Astrocyte of the spinal cord (primary cell): ENCODE data around the gene OBP2A.

Experiments
- DNase-seq: peaks from one replicate; pipeline ENCODE4 v3.0.0; 2011; ENCODE audit warnings: low read depth, low spot score
- H3K4me3 ChIP-seq: 2 replicates; pipeline ENCODE4 v1.5.1; 2011; ENCODE audit warnings: low read depth, mild to moderate bottlenecking, low read length, moderate library complexity
- CTCF ChIP-seq: IDR thresholded peaks from 2 replicates; pipeline ENCODE4 v1.5.1; 2012; ENCODE audit warnings: low read depth, mild to moderate bottlenecking, low read length, inconsistent platforms
- in situ Hi-C: cut with HindIII; loops from 2 replicates; pipeline ENCODE4 v1.10.0; 2017; ENCODE audit warnings: low sequenced_read_pairs

The OBP2A gene

GRCh38 chr9:135519179-135519971 is 26.6 kb upstream of the OBP2A start:
- no peak for DNase-seq
- TF ChIP-seq CTCF: no peak
- H3K4me3 ChIP-seq: no peak overlapping the region
- in situ Hi-C loops: no loop called here

- no peak for DNase-seq
- no peak within 1 kb of the TSS for H3K4me3 ChIP-seq
- TF ChIP-seq CTCF: no peak
- in situ Hi-C loops: no loop called here
These were observed 24.9 kb upstream of the OBP2A start, which contains the start of gene LCN1 for GRCh38 chr9:135520916-135521607. Gene LCN1, plus strand, starts transcription at chr9:135521440. Its CDS starts 58 bp downstream, at chr9:135521498.

GRCh38 chr9:135521608-135522095 is 24.3 kb upstream of the OBP2A start:
- TF ChIP-seq CTCF: no peak
- in situ Hi-C loops: no loop called here
- DNase-seq: no peak
- H3K4me3 ChIP-seq: no peak overlapping the region

DNA sequence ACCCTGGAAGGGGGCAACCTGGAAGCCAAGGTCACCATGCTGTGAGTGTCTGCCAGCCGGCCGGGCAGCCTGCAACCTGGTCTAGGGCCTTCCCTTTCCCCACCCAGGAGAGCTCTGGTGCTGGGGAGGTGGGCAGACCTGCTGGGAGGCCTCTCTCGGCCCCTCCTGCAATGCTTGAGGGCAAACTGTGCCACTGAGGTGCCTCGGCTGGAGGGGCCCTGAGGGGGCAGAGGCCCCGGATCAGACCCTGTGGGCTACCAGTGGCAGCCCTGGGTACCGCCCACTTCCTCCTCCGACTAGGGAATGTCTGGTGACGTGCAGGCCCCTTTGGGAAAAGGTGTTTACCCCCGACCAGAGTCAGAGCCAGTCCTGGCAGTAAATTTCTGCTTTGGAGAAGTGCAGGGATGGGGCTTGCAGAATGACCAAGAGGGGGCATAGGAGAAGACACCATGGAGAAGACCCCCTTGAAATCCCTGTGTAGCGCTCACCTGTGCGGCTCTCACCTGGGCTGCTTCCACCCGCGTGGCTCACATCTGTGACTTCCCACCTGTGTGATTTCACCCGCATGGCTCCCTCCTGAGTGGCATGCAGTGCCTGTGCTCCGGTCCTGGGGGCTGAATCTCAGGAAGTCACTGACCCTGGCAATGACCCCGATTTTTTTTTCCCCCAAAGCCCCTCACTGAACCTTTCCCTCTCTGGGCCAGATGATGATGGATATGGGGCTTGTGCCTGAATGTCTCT is 23.6 kb upstream of the OBP2A start:
- in situ Hi-C loops: no loop called here
- H3K4me3 ChIP-seq: no peak overlapping the region
- no peak for DNase-seq
- no peak for TF ChIP-seq CTCF

DNA sequence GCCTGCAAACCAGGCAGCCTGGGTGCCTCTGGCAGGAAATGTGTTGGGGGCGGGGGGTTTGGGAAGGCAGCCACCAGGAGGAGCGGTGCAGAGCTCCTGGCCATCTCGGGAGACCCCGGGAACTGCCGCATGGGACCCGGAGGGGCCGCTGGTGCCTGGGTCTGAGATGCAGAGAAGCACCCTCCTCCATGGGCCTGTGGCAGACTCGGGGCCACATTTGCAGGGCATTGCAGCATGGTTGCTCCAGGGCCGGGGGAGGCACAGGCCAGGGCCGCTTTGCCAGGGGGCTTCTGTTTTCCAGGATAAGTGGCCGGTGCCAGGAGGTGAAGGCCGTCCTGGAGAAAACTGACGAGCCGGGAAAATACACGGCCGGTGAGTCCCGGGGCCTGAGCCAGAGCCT is 23.0 kb upstream of the OBP2A start:
- TF ChIP-seq CTCF: no peak
- no peak for DNase-seq
- in situ Hi-C loops: no loop called here
- H3K4me3 ChIP-seq: no peak overlapping the region

DNA sequence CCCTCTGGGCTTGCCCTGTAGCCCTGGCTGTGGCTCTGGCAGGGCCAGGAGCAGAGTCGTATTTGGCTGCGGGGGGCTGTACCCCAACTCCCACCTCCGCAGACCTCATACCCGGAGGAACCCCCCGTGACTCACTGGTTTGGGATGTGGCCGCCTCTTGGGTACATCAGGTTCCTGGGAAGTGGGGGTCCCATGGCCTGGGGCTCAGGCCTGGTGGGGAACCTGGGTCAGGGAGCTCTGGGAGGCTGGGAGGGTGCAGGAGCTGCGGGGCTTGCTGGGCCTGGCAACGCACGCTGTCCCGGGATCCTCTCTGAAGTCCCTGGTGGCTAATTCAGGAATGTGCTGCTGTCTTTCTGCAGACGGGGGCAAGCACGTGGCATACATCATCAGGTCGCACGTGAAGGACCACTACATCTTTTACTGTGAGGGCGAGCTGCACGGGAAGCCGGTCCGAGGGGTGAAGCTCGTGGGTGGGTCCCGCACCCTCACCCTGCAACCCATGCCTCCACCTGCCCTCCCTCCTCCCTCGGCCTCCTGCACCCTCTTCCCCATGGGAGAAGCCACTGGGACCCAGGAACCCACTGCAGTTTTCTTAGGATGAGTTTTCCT is 22.3 kb upstream of the OBP2A start:
- TF ChIP-seq CTCF: no peak
- in situ Hi-C loops: no loop called here
- DNase-seq: no peak
- H3K4me3 ChIP-seq: no peak overlapping the region
